Body of pancreas (tissue), 4 donors: ENCODE results near the gene FRAS1.

Experiments used
- CTCF ChIP-seq, 7 experiments: fragments of 450-650 bp in 4 of 7; fragments of 200-600 bp in 3 of 7; sonication (generic) in 3 of 7; IDR thresholded peaks; one replicate each; pipeline ENCODE4 v1.5.1; 2016 to 2019; ENCODE audit warnings: antibody characterized with exemption in 7 of 7
- POLR2A ChIP-seq, 3 donors: fragments of 450-650 bp; IDR thresholded peaks; one replicate each; pipeline ENCODE4 v1.6.1; 2016; ENCODE audit warnings: antibody characterized with exemption in 3 of 3, mild to moderate bottlenecking in 2 of 3

DNA sequence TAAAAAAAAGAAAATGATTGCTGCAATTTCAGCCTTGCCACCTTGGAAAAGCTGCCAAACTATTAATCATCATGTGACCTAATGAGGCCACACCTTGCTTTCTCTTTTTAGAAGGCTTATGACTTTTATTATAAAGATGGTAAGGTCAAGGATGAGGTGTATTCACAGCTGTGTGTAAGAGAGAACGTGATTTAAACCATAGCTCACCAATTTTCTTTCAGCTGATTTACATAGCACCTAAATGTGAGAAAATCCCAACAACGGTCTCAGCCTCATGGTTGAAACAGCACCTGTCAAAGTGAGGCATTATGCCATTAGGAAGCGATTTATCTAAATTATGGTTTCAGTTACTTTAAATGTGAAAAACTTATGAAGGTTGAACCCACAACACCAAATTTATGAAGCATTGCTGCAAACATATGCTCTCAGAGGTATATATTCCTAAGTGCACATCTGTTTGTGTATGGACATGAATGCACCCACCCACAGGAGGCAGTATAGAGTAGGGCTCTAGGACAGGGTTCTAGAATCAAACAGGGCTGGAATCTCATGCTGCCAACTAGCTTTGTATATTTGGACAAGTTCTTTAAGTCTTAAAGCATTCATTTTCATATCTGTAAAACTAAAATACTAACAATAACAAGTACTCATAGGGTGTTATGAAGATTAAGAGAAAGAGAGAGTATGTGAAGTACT lies 535.1 kb downstream of the FRAS1 start:
- TF ChIP-seq CTCF (IDR thresholded peaks at IDR 0.05), result peak in 1 of 7 experiments; percentile 8
- TF ChIP-seq POLR2A (IDR thresholded peaks at IDR 0.05), result no peak
